HG03442 (cell line): ENCODE measurements around the gene RIPOR2.
"Not testable (repeated sequence)": the region's sequence is repeated elsewhere in the genome, so short reads cannot be mapped to it uniquely, and the experiment has no call there.

Source experiments
- ATAC-seq: cut with Tn5 transposase; IDR thresholded peaks from one replicate; pipeline ENCODE4 v1.9.1; 2021; ENCODE audit warnings: mild to moderate bottlenecking, moderate library complexity; ENCODE audit not compliant: unreplicated experiment

RIPOR2 gene

DNA sequence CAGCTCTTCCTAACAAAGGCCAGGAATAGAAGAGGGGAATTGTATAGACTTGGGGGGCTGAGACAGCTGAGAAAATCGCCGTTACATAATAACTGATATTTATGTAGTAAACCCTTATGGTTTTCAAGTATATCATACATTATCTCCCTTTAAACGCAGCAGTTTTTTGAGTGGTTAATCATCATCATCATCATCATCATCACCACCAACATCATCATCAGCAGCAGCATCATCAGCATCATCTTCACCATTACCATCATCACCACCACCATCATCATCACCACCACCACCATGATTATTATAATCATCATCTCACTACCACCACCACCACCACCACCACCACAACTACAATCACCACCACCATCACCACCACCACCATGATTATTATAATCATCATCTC is 9.1 kb downstream of the RIPOR2 start:
- not testable (repeated sequence) for ATAC-seq

- no peak for ATAC-seq
Measured at GRCh38 chr6:24926192-24926591, 9.6 kb downstream of the RIPOR2 start.

DNA sequence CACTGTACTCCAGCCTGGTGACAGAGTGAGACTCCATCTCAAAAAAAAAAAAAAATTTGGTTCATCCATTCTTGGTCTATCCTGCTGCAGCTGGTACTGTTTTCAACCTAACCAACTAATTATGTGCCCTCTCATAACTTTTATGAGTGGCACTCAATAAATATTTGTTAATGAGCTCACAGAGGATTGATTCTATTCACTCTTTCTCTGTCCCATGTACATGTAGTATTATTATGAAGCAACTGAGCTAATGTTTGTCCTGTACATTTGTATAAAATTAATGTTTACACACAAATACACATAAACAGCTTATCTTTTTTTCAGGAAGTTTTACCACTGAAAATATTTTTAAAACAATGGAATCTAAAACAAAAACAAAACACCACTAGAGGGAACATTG is 10.1 kb downstream of the RIPOR2 start:
- ATAC-seq = no peak

DNA sequence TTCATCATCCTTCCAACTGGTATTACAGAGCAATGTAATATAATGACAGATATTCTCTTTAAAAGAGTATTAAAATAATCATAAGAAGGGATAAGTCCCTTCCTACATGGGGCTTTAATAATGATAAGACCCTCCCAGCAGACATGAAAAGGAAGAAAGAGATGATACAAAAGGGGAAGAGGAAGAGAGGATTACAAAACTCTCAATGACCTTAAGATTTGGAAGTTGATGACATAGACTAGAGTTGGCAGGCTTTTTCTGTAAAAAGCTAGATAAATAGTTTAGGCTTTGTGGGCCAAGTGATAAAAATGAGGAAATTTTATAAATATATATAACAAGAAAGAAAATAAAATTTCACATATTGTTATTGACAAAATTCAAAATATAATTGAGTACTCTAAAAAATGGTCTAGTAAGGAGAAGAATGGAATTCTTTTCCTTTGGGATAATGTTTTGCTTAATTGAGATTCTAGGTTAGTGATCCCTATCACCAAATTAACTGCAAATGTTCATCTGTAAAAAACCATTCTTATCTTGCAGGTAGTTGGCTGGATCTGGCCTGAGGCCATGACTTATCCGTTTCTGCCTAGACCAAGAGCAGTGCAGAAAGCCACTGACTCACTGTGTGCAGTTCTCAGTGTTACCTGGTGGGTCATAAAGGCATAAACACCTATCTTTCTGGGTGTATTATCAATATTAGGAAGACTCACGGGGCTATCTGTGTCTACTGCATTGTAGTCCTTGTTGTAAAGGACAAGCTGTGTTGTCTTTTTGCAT is 11.0 kb downstream of the RIPOR2 start:
- ATAC-seq = no peak

- no peak for ATAC-seq
Measured at GRCh38 chr6:24923885-24924401, 11.8 kb downstream of the RIPOR2 start.

DNA sequence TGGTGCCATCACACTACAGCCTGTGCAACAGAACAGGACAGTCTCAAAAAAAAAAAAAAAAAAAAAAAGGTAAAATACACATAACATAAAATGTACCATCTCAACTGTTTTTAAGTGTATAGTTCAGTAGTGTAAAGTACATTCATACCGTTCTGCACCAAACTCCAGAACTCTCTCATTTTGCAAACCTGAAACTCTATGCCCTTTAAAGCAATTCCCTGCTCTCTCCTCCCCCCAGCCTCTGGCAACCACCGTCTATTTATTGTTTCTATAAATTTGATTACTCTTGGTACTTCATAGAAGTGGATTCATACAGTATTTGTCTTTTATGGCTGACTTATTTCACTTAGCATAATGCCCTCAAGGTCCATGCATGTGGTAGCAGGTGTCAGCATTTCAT is 12.9 kb downstream of the RIPOR2 start:
- no peak for ATAC-seq

DNA sequence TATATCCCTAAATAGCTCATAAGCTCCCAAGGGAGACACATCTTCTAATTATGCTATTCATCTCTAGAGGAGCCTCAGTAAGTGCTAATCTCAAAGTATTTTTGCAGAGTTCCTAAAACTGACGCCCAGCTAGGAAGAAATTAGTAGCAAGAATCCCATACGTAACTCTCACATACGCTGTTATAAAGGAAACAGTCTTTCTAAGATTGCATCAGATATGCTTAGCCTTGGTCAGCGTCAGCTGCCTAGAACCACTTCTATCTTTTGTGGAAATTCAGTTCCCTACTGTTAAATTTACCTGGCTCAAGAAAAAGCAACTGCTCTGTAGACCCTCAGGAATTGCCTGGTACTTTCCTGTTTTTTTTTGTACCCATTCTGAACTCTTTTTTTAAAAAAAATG is 13.6 kb downstream of the RIPOR2 start:
- no peak for ATAC-seq

DNA sequence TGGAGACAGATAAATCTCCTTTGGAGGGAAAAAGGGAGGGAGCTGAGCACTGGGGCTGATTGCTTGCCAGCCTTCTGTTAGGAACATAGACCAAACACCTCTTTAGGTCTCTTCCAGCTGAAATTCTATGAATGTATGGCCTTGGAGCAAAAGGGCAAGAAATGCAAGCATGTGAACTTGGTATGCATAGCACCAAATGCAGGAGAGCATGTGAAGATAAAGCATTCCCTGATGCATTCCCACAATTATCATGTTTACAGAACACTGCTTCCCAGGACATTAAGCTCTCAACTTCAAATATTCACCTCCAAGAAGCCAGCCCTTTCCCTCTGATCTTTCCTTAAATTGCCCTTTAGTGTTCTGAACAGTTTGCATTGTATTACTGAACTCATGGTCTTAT is 15.6 kb downstream of the RIPOR2 start:
- no peak for ATAC-seq

- peak; percentile 48 for ATAC-seq
Measured at GRCh38 chr6:24919056-24919892, 16.5 kb downstream of the RIPOR2 start.

- peak; percentile 8 for ATAC-seq
Measured at GRCh38 chr6:24918641-24919055, 17.1 kb downstream of the RIPOR2 start.

DNA sequence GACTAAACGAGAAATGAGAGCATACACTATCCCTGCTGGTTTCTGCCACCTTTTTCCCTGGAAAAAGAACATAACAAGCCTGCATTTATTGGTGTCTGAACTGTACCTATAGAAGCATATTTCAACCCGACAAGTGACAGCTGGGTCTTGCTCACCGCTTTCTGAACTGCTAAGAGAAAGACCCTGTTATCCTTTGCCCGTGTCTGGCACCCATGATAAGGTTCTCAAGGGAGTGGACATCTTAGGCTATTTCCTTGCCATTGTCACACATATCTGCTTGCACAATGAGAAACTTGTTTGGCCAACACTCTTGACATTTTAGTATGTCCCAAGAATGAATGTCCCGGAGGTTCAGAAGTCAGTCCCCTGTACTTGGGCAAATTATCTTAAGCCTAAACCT is 19.3 kb downstream of the RIPOR2 start:
- no peak for ATAC-seq

DNA sequence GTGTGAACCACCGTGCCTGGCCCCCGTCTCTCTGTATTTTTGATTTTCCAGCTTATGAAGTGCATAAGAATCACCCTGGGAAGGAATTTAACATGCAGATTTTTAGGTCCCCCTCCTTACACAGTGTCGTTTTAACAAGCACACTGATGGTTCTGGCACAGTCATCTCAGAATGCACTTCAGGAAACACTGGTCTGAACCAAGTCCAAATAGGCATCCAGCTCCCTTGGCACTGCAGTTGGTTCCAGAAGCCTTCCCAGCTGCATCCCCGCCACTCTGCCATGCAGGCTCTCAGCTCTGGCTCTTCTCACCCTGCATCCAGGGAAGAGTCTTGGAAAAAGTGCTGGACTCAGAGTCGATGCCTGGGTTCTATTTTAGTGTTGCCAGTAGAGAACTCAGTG is 20.1 kb downstream of the RIPOR2 start:
- ATAC-seq = no peak

DNA sequence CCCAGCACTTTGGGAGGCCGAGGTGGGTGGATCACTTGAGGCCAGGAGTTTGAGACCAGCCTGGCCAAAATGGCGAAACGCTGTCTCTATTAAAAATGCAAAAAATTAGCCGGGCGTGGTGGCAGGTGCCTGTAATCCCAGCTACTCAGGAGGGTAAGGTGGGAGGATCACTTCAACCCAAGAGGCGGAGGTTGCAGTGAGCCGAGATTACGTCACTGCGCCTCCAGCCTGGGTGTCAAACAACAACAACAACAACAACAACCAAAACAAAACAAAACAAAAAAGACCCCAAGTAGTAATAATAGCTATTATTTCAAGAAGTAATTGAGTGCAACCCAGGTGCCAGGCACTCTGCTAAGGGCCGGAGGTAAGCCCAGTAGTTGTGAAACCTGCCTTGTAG is 21.7 kb downstream of the RIPOR2 start:
- ATAC-seq = not testable (repeated sequence)

DNA sequence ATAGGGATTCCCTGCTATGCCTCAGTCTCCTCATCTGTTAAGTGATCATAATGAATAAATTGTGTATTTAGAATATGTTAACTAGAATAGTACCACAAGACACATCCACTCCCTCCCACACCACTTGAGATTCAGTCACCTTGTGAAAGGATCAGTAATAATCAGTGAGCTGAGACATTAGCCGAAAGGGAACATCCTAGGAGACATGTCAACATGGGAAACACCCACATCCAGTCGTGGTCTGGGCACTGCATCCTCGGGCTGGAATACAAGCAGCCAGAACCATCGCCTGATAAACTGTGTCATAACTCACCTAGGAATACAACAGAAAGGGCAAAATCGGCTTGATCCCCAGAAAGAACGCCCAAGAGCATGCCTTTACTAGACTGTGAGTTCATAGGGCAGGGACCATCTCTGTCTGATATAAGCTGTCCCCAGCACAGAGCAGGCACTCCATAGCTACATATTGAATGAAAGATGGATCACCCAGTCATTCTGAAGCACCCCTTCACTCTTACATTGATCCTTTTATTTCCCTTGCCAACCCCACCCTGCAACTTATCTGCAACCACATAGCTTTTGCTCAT is 23.9 kb downstream of the RIPOR2 start:
- ATAC-seq = no peak

GRCh38 chr6:24910961-24911725 is 24.6 kb downstream of the RIPOR2 start:
- ATAC-seq = peak; percentile 16

DNA sequence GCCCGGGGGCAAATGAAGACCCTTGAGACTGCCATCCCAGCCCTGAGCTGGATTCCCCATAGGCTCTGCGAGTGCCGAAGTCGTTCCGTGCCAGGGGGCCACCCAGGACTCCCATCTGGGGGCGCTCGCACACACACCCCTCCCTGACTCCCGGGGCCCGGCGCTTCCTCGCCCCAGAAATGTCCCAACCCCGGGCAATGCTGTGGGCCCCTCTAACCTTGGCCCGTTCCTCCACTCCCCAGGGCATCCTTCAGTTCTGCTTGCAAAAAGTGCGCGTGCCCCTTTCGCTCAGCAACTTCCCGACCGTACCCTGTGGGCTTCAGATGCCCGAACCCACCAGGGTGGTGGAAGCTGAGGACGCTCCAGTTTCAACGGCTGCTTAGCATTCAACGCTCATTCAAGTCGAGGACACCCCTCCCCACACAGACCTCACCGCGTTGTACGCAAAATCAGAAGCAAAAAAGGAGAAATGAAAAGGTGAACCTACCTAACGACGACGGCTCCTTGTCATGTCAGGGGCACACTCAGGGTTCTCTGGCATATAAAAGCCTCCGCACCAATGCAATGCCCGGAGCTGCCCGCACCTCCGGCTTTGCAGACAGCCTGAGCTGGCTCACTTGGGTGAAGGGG is 25.3 kb downstream of the RIPOR2 start:
- ATAC-seq = peak; percentile 44

GRCh38 chr6:24909241-24910216 is 26.2 kb downstream of the RIPOR2 start:
- no peak for ATAC-seq

DNA sequence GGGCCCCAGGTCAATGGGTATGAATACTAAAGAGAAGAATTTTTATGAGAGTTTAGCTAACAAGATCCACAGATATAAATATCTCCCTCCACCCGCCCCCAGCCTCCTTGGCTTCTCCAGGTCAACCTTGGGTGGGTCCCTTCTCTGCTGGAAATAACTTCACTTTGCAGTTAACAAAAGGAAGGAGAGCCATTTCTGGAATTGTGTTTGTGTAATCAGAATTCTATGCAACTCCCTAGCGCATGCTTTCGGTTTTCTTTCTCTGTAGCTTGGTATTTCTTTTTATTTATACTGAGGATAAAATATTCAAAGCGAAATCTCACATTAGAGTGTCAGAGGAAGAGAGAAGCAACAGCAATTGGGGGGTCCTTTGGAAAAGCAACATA is 27.1 kb downstream of the RIPOR2 start:
- ATAC-seq = no peak
